Upper lobe of left lung (tissue), 6 donors: ENCODE data around the gene SVEP1. TPM values are rescaled to one million over a fixed set of nuclear protein-coding genes. Genes with fewer than 3 reads are reported as not detected.

Experiments used
- ATAC-seq, 2 donors: fragments of 200-7000 bp; cut with Tn5 transposase; one replicate each; pipeline ENCODE4 v1.9.1; 2022; ENCODE audit warnings: mild to moderate bottlenecking in 2 of 2, moderate library complexity in 2 of 2; ENCODE audit not compliant: low FRiP score in 2 of 2
- DNase-seq, 2 donors: peaks; one replicate each; pipeline ENCODE4 v3.0.0-alpha.2; 2019 to 2020
- H3K27ac ChIP-seq, 4 donors: fragments of 200-600 bp; sonication (generic); one replicate each; pipeline ENCODE4 v1.5.1; 2016 to 2019
- H3K27me3 ChIP-seq, 4 donors: fragments of 200-600 bp; sonication (generic); one replicate each; pipeline ENCODE4 v1.5.1; 2017 to 2019
- H3K36me3 ChIP-seq, 4 donors: fragments of 200-600 bp; sonication (generic); one replicate each; pipeline ENCODE4 v1.5.1; 2016 to 2019
- H3K4me1 ChIP-seq, 4 donors: fragments of 200-600 bp; sonication (generic); one replicate each; pipeline ENCODE4 v1.5.1; 2018 to 2019
- H3K4me3 ChIP-seq, 4 donors: fragments of 200-600 bp; sonication (generic); one replicate each; pipeline ENCODE4 v1.5.1; 2017 to 2019; ENCODE audit warnings: mild to moderate bottlenecking in 2 of 4, moderate library complexity in 1 of 4
- H3K9me3 ChIP-seq, 4 donors: fragments of 200-600 bp; sonication (generic); one replicate each; pipeline ENCODE4 v1.5.1; 2018 to 2019
- EP300 ChIP-seq, 4 donors: sonication (generic); formaldehyde crosslinking; IDR thresholded peaks; one replicate each; pipeline ENCODE4 v1.5.1; 2017; ENCODE audit warnings: antibody characterized with exemption in 4 of 4, control low read depth in 2 of 4
- POLR2A ChIP-seq, 4 donors: fragments of 450-650 bp; IDR thresholded peaks; one replicate each; pipeline ENCODE4 v1.5.1; 2016 to 2017; ENCODE audit warnings: antibody characterized with exemption in 4 of 4, mild to moderate bottlenecking in 2 of 4
- POLR2AphosphoS5 ChIP-seq, 2 donors: sonication (generic); formaldehyde crosslinking; IDR thresholded peaks; one replicate each; pipeline ENCODE4 v1.5.1; 2017; ENCODE audit warnings: antibody characterized with exemption in 2 of 2
- WGBS, 2 donors: methylation state at CpG; one replicate each; pipeline ENCODE4 v1.1.5; 2017 to 2018; 5-methylcytosine and 5-hydroxymethylcytosine counted together
- total RNA-seq, 6 donors: library from RNA; depleted of rRNA in 4 of 6; stranded (reverse); fragments of >200 nt in 4 of 6; gene quantifications; one replicate each; pipeline versions ENCODE4 v1.1.0 to v1.2.1, GENCODE V29; 2016 to 2021
- TF ChIP-seq, protein P1 (sequence below), 6 experiments: fragments of 450-650 bp in 4 of 6; fragments of 200-600 bp in 2 of 6; sonication (generic) in 2 of 6; IDR thresholded peaks; one replicate each; pipeline ENCODE4 v1.5.1; 2016 to 2019; ENCODE audit warnings: antibody characterized with exemption in 6 of 6
- donor health status: DM: no; HTN: no; CAD: no; lungs with moderate emphysema.
- donor health status: DM: no; HTN: yes; CAD: no; lungs with severe emphysema.

Gene SVEP1
- total RNA-seq, 6 donors from 2014 or later, result 25.4 to 54.5 (median 33.0) TPM

DNA sequence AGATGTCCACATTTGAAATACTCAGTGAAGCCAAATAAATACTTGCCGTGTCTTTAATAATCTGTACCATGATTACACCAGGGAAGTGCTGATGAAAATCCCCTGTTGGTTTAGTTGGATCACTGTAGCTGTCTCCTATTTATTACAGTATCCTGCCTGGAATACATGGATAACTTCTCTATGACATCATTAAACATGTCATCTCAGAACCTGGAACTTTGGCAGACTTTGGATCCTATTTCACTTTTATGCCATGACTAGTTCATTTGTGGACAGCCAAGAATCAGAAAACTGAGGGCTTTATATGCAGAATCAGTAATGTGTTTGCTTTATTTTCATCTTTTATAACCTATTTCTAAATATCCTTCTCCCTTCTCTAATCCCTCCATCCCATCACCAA is 241.8 kb downstream of the SVEP1 start, which contains the start of gene TXNDC8:
Gene TXNDC8 (minus strand): TSS at position 137 of the 400 bp plus-strand sequence.
- WGBS, 2 donors, result 83 to 84% methylated on average over 1 of the region's 1 CpG
- peak in 1 of 2 donors; percentile 42 for ATAC-seq
- Histone ChIP-seq H3K27me3 (no peaks in the 10 kb centered on the region), H3K27ac (no peak within 1 kb of the TSS), H3K36me3 (no peaks in the 10 kb centered on the region), H3K4me3 (no peak within 1 kb of the TSS), H3K9me3 (no peaks in the 10 kb centered on the region), H3K4me1 (no peaks in the 10 kb centered on the region)
- TF ChIP-seq POLR2A (IDR thresholded peaks at IDR 0.05) (no peak), POLR2AphosphoS5 (IDR thresholded peaks at IDR 0.05) (no peak), EP300 (IDR thresholded peaks at IDR 0.05) (no peak)
- TF ChIP-seq, protein P1, sequence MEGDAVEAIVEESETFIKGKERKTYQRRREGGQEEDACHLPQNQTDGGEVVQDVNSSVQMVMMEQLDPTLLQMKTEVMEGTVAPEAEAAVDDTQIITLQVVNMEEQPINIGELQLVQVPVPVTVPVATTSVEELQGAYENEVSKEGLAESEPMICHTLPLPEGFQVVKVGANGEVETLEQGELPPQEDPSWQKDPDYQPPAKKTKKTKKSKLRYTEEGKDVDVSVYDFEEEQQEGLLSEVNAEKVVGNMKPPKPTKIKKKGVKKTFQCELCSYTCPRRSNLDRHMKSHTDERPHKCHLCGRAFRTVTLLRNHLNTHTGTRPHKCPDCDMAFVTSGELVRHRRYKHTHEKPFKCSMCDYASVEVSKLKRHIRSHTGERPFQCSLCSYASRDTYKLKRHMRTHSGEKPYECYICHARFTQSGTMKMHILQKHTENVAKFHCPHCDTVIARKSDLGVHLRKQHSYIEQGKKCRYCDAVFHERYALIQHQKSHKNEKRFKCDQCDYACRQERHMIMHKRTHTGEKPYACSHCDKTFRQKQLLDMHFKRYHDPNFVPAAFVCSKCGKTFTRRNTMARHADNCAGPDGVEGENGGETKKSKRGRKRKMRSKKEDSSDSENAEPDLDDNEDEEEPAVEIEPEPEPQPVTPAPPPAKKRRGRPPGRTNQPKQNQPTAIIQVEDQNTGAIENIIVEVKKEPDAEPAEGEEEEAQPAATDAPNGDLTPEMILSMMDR (IDR thresholded peaks at IDR 0.05), result no peak
- DNase-seq, result no peak

DNA sequence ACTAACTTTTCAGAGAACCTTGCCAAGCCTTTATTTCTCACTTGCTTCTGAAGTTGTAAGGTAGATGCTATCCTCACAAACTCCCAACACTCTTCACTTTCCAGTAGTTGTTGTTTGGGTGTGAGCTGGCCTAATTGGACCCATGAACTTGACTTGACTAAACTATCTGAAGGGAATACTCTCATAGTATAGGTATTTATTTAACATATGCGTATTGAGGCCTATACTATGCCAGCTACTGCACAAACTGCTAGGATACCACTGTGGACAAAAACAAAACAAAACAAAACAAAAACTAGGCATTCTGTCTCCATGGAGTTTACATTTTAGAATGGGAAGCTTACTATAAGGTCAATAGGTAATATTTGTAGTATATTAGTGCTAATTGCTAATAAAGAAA is 243.2 kb downstream of the SVEP1 start:
- no peaks in the 10 kb centered on the region for H3K36me3 ChIP-seq
- no peaks in the 10 kb centered on the region for H3K27me3 ChIP-seq
- no peaks in the 10 kb centered on the region for H3K9me3 ChIP-seq
- WGBS, 2 donors, result 83 to 88% methylated on average over 1 of the region's 1 CpG
- ATAC-seq, result no peak
- TF ChIP-seq POLR2A (IDR thresholded peaks at IDR 0.05), result no peak
- TF ChIP-seq POLR2AphosphoS5 (IDR thresholded peaks at IDR 0.05), result no peak
- TF ChIP-seq EP300 (IDR thresholded peaks at IDR 0.05), result no peak
- TF ChIP-seq, protein P1 (IDR thresholded peaks at IDR 0.05), result no peak
- H3K27ac ChIP-seq, result no peak overlapping the region
- H3K4me1 ChIP-seq, result no peaks in the 10 kb centered on the region
- no peak overlapping the region for H3K4me3 ChIP-seq
- no peak for DNase-seq

GRCh38 chr9:110334871-110335270 is 244.7 kb downstream of the SVEP1 start:
- Histone ChIP-seq H3K27me3 (no peaks in the 10 kb centered on the region), H3K9me3 (no peaks in the 10 kb centered on the region), H3K4me3 (no peak overlapping the region), H3K36me3 (no peaks in the 10 kb centered on the region), H3K4me1 (peaks cover 0 to 3% (median 0%) of the 10 kb centered on the region in 4 donors), H3K27ac (no peak overlapping the region)
- DNase-seq (no peak), ATAC-seq (no peak)
- TF ChIP-seq POLR2A (IDR thresholded peaks at IDR 0.05), result no peak
- TF ChIP-seq POLR2AphosphoS5 (IDR thresholded peaks at IDR 0.05), result no peak
- TF ChIP-seq, protein P1 (IDR thresholded peaks at IDR 0.05), result no peak
- no peak for TF ChIP-seq EP300 (IDR thresholded peaks at IDR 0.05)

DNA sequence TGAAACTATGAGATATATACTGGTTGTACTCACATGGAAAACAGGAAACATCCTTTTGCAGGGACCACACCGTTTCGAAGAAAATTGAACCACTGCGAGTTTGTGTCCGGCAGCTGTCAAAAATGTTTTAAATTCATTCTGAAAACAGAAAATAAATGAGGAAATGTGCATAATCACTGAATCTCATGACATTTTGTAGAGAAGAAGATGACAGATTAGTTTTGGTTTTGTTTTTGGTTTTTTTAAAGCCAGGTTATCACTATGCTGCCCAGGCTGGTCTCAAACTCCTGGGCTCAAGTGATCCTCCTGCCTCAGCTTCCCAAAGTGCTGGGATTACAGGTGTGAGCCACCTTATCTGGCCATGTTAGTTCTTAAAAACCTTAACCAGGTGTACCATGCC is 245.4 kb downstream of the SVEP1 start:
- H3K27ac ChIP-seq, result no peak overlapping the region
- DNase-seq (no peak), ATAC-seq (no peak)
- no peaks in the 10 kb centered on the region for H3K36me3 ChIP-seq
- H3K9me3 ChIP-seq, result no peaks in the 10 kb centered on the region
- TF ChIP-seq POLR2AphosphoS5 (IDR thresholded peaks at IDR 0.05), result no peak
- TF ChIP-seq, protein P1 (IDR thresholded peaks at IDR 0.05), result no peak
- no peak for TF ChIP-seq POLR2A (IDR thresholded peaks at IDR 0.05)
- no peak for TF ChIP-seq EP300 (IDR thresholded peaks at IDR 0.05)
- peaks cover 0 to 8% (median 0%) of the 10 kb centered on the region in 4 donors for H3K4me1 ChIP-seq
- H3K4me3 ChIP-seq, result no peak overlapping the region
- 68 to 71% methylated on average over 4 of the region's 4 CpGs for WGBS, 2 donors
- H3K27me3 ChIP-seq, result no peaks in the 10 kb centered on the region

GRCh38 chr9:110332766-110333165 is 246.8 kb downstream of the SVEP1 start:
- 83 to 86% methylated on average over 3 of the region's 3 CpGs for WGBS, 2 donors
- H3K4me1 ChIP-seq, result peaks cover 0 to 8% (median 0%) of the 10 kb centered on the region in 4 donors

More at GRCh38 chr9:110332766-110333165, 246.8 kb downstream of the SVEP1 start:
- no peak for DNase-seq
- H3K36me3 ChIP-seq, result no peaks in the 10 kb centered on the region
- no peaks in the 10 kb centered on the region for H3K27me3 ChIP-seq
- H3K9me3 ChIP-seq, result no peaks in the 10 kb centered on the region
- no peak overlapping the region for H3K27ac ChIP-seq
- TF ChIP-seq POLR2AphosphoS5 (IDR thresholded peaks at IDR 0.05), result no peak
- TF ChIP-seq, protein P1 (IDR thresholded peaks at IDR 0.05), result no peak
- no peak for TF ChIP-seq POLR2A (IDR thresholded peaks at IDR 0.05)
- no peak for TF ChIP-seq EP300 (IDR thresholded peaks at IDR 0.05)
- no peak overlapping the region for H3K4me3 ChIP-seq
- no peak for ATAC-seq
